ENCODE results near the gene GRIP2.

- TF ChIP-seq POLR2AphosphoS5 (IDR thresholded peaks at IDR 0.05) (peak in 1 of 2 donors; percentile 42), CTCF (IDR thresholded peaks at IDR 0.05) (peak; percentile 50 to 63 (median 56)), POLR2A (IDR thresholded peaks at IDR 0.05; ENCODE audit: low read depth) (no peak)
Measured at GRCh38 chr3:14548321-14548729, 8.2 kb upstream of the GRIP2 start.

Data from esophagus muscularis mucosa (tissue), 3 donors.